ENCODE data around the gene RAD51D.

GRCh38 chr17:35044181-35044580 is 75.5 kb downstream of the RAD51D start:
- TF ChIP-seq EZH2 (IDR thresholded peaks at IDR 0.05; ENCODE audit: borderline replicate concordance, low read depth, low read length, severe bottlenecking), result no peak
- no peak for TF ChIP-seq CTCF (IDR thresholded peaks at IDR 0.05; ENCODE audit: extremely low read depth in 1 of 2, insufficient read depth in 1 of 2, low read depth in 1 of 2, low read length in 2 of 2)
- TF ChIP-seq GATA2 (IDR thresholded peaks at IDR 0.05; ENCODE audit: insufficient read depth, insufficient read length, low read depth, low read length), result no peak
- no peak for TF ChIP-seq POLR2AphosphoS5 (IDR thresholded peaks at IDR 0.05; ENCODE audit: insufficient read depth, low read depth, low read length)
- TF ChIP-seq MAX (IDR thresholded peaks at IDR 0.05; ENCODE audit: insufficient read depth, insufficient read length), result no peak
- TF ChIP-seq POLR2A (IDR thresholded peaks at IDR 0.05; ENCODE audit: low read depth, low read length), result no peak

All from endothelial cell of umbilical vein (primary cell).